GM13976 (cell line): ENCODE results near the gene JMJD7.

Experiments used
- DNase-seq: peaks from one replicate; pipeline ENCODE4 v3.0.0; 2012; ENCODE audit warnings: low spot score
- CTCF ChIP-seq: IDR thresholded peaks from 2 replicates; pipeline ENCODE4 v1.5.1; 2012; ENCODE audit warnings: borderline replicate concordance, mild to moderate bottlenecking; ENCODE audit not compliant: insufficient read depth; ENCODE audit errors: extremely low read depth, missing control alignments, control extremely low read depth
- in situ Hi-C: fragments of 300-500 bp; cut with MboI; formaldehyde crosslinking; loops from one replicate; pipeline ENCODE4 v1.12.0; 2022; ENCODE audit warnings: low sequenced_read_pairs, mixed read lengths, inconsistent platforms; ENCODE audit not compliant: unreplicated experiment

JMJD7 gene

GRCh38 chr15:41838400-41838897 lies 10.6 kb downstream of the JMJD7 start, which contains the start of gene PLA2G4B:
TSS of gene PLA2G4B (plus strand) at chr15:41838847. CDS start at chr15:41838914, 67 bp downstream.
- DNase-seq, result no peak
- in situ Hi-C loops, result no loop called here

GRCh38 chr15:41839781-41840491 lies 12.0 kb downstream of the JMJD7 start:
- in situ Hi-C loops, result no loop called here
- no peak for DNase-seq
- TF ChIP-seq CTCF, result no peak

More at GRCh38 chr15:41838400-41838897, 10.6 kb downstream of the JMJD7 start, which contains the start of gene PLA2G4B:
- no peak for TF ChIP-seq CTCF

- no peak for TF ChIP-seq CTCF
- no peak for DNase-seq
- in situ Hi-C loops, result no loop called here
These were observed 12.8 kb downstream of the JMJD7 start for GRCh38 chr15:41840673-41841072.

GRCh38 chr15:41841131-41841530 lies 13.2 kb downstream of the JMJD7 start:
- DNase-seq, result no peak
- no peak for TF ChIP-seq CTCF
- in situ Hi-C loops, result no loop called here

GRCh38 chr15:41842229-41842628 lies 14.3 kb downstream of the JMJD7 start:
- no peak for DNase-seq
- no peak for TF ChIP-seq CTCF
- in situ Hi-C loops, result no loop called here

- TF ChIP-seq CTCF, result no peak
- no peak for DNase-seq
- in situ Hi-C loops, result no loop called here
These were observed 15.7 kb downstream of the JMJD7 start for GRCh38 chr15:41843571-41843970.

GRCh38 chr15:41844814-41845213 lies 16.9 kb downstream of the JMJD7 start:
- in situ Hi-C loops, result no loop called here
- no peak for DNase-seq
- TF ChIP-seq CTCF, result no peak
